ENCODE measurements around the gene FGF22.

FGF22 gene

GRCh38 chr19:648904-649801 is 9.5 kb downstream of the FGF22 start:
- no peak for TF ChIP-seq CTCF (IDR thresholded peaks at IDR 0.05)

GRCh38 chr19:650121-650520 is 10.4 kb downstream of the FGF22 start:
- no peak for TF ChIP-seq CTCF (IDR thresholded peaks at IDR 0.05)
- H3K4me1 ChIP-seq: no peaks in the 10 kb centered on the region
- H3K27ac ChIP-seq: no peak overlapping the region
- no peak for DNase-seq
- no peaks in the 10 kb centered on the region for H3K9me3 ChIP-seq
- H3K36me3 ChIP-seq: peaks cover 40 to 91% (median 82%) of the 10 kb centered on the region in 3 donors
- no peaks in the 10 kb centered on the region for H3K27me3 ChIP-seq
- no peak overlapping the region for H3K4me3 ChIP-seq
- intact Hi-C loops (cut with DNase I; ENCODE audit: low total_unique reads): no loop called here

More at GRCh38 chr19:648904-649801, 9.5 kb downstream of the FGF22 start:
- no peak for DNase-seq
- no peak overlapping the region for H3K4me3 ChIP-seq
- H3K27ac ChIP-seq: no peak overlapping the region
- no peaks in the 10 kb centered on the region for H3K4me1 ChIP-seq
- H3K36me3 ChIP-seq: peaks cover 40 to 97% (median 84%) of the 10 kb centered on the region in 3 donors
- no peaks in the 10 kb centered on the region for H3K9me3 ChIP-seq
- intact Hi-C loops (cut with DNase I; ENCODE audit: low total_unique reads): no loop called here
- H3K27me3 ChIP-seq: no peaks in the 10 kb centered on the region

GRCh38 chr19:651114-651818 is 11.6 kb downstream of the FGF22 start:
- Histone ChIP-seq H3K9me3 (no peaks in the 10 kb centered on the region), H3K36me3 (peaks cover 40 to 85% (median 75%) of the 10 kb centered on the region in 3 donors), H3K27ac (no peak overlapping the region), H3K27me3 (no peaks in the 10 kb centered on the region), H3K4me3 (no peak overlapping the region), H3K4me1 (no peaks in the 10 kb centered on the region)
- no peak for DNase-seq
- intact Hi-C loops (cut with DNase I; ENCODE audit: low total_unique reads): no loop called here
- TF ChIP-seq CTCF (IDR thresholded peaks at IDR 0.05): no peak

GRCh38 chr19:651991-652390 is 12.3 kb downstream of the FGF22 start:
- Histone ChIP-seq H3K9me3 (no peaks in the 10 kb centered on the region), H3K27ac (no peak overlapping the region), H3K4me1 (peaks cover 0 to 4% (median under 1%) of the 10 kb centered on the region in 4 donors), H3K36me3 (peaks cover 34 to 80% (median 68%) of the 10 kb centered on the region in 3 donors), H3K27me3 (no peaks in the 10 kb centered on the region), H3K4me3 (no peak overlapping the region)
- intact Hi-C loops (cut with DNase I; ENCODE audit: low total_unique reads): no loop called here
- DNase-seq: no peak
- no peak for TF ChIP-seq CTCF (IDR thresholded peaks at IDR 0.05)

GRCh38 chr19:652467-653389 is 13.0 kb downstream of the FGF22 start:
- Histone ChIP-seq H3K27ac (no peak overlapping the region), H3K9me3 (no peaks in the 10 kb centered on the region), H3K4me3 (no peak overlapping the region), H3K36me3 (peaks cover 27 to 79% (median 60%) of the 10 kb centered on the region in 3 donors), H3K4me1 (peaks cover 0 to 11% (median 4%) of the 10 kb centered on the region in 4 donors), H3K27me3 (no peaks in the 10 kb centered on the region)
- DNase-seq: no peak
- no peak for TF ChIP-seq CTCF (IDR thresholded peaks at IDR 0.05)
- intact Hi-C loops (cut with DNase I; ENCODE audit: low total_unique reads): no loop called here

All from tibial artery (tissue), 4 donors.